ENCODE data around the gene OPTC. TPM values are rescaled to one million over a fixed set of nuclear protein-coding genes. Genes with fewer than 3 reads are reported as not detected.

OPTC gene
- polyA plus RNA-seq, 1 donor from 2014 or later, result not detected

GRCh38 chr1:203511930-203512329 lies 18.0 kb downstream of the OPTC start:
- Histone ChIP-seq H3K79me2 (replicated peaks; ENCODE audit: insufficient read depth, low read length) (no peaks in the 10 kb centered on the region), H3K4me3 (ENCODE audit: low read length) (no peak overlapping the region), H3K9ac (ENCODE audit: low read length) (no peak overlapping the region), H3K27ac (ENCODE audit: low read length) (no peak overlapping the region), H4K20me1 (ENCODE audit: insufficient read depth) (no peaks in the 10 kb centered on the region), H3K9me3 (ENCODE audit: low read length) (no peaks in the 10 kb centered on the region), H3K36me3 (ENCODE audit: insufficient read depth, low read length) (no peaks in the 10 kb centered on the region), H3K9me2 (ENCODE audit: insufficient read depth, low read length) (no peaks in the 10 kb centered on the region), H3F3A (ENCODE audit: insufficient read depth, low read length, poor library complexity, severe bottlenecking) (peaks cover 5% of the 10 kb centered on the region), H3K4me2 (ENCODE audit: low read length) (no peak overlapping the region), H3K27me3 (ENCODE audit: insufficient read depth, low read depth, low read length) (no peaks in the 10 kb centered on the region), H2AFZ (ENCODE audit: low read depth, low read length) (no peak overlapping the region)
- TF ChIP-seq EP300 (conservative IDR thresholded peaks at IDR 0.05; ENCODE audit: poor library complexity, severe bottlenecking), result no peak
- TF ChIP-seq MXI1 (conservative IDR thresholded peaks at IDR 0.05; ENCODE audit: poor library complexity, severe bottlenecking), result no peak
- TF ChIP-seq REST (IDR thresholded peaks at IDR 0.05; ENCODE audit: borderline replicate concordance), result no peak
- TF ChIP-seq SMC3 (conservative IDR thresholded peaks at IDR 0.05; ENCODE audit: poor library complexity), result no peak

- no peak overlapping the region for H3K9ac ChIP-seq (ENCODE audit: low read length)
- TF ChIP-seq RAD21 (conservative IDR thresholded peaks at IDR 0.05), result no peak
- no peak for TF ChIP-seq TAF1 (IDR thresholded peaks at IDR 0.05; ENCODE audit: low read depth)
- no peak for TF ChIP-seq EZH2 (IDR thresholded peaks at IDR 0.05; ENCODE audit: borderline replicate concordance, insufficient read depth, low read length, poor library complexity, severe bottlenecking)
- no peak for TF ChIP-seq REST (IDR thresholded peaks at IDR 0.05; ENCODE audit: borderline replicate concordance)
- no peak for TF ChIP-seq POLR2AphosphoS5 (IDR thresholded peaks at IDR 0.05)
- no peak for TF ChIP-seq SMC3 (conservative IDR thresholded peaks at IDR 0.05; ENCODE audit: poor library complexity)
- TF ChIP-seq CTCF (IDR thresholded peaks at IDR 0.05; ENCODE audit: poor library complexity, severe bottlenecking), result no peak
- no peak for TF ChIP-seq EP300 (conservative IDR thresholded peaks at IDR 0.05; ENCODE audit: poor library complexity, severe bottlenecking)
- TF ChIP-seq MXI1 (conservative IDR thresholded peaks at IDR 0.05; ENCODE audit: poor library complexity, severe bottlenecking), result no peak
- no peaks in the 10 kb centered on the region for H3K9me2 ChIP-seq (ENCODE audit: insufficient read depth, low read length)
- no peaks in the 10 kb centered on the region for H3K36me3 ChIP-seq (ENCODE audit: insufficient read depth, low read length)
- no peak overlapping the region for H3K4me2 ChIP-seq (ENCODE audit: low read length)
- H3K27me3 ChIP-seq (ENCODE audit: insufficient read depth, low read depth, low read length), result no peaks in the 10 kb centered on the region
- H3K79me2 ChIP-seq (replicated peaks; ENCODE audit: insufficient read depth, low read length), result no peaks in the 10 kb centered on the region
- peaks cover 5% of the 10 kb centered on the region for H3F3A ChIP-seq (ENCODE audit: insufficient read depth, low read length, poor library complexity, severe bottlenecking)
- H3K4me3 ChIP-seq (ENCODE audit: low read length), result no peak overlapping the region
- H3K9me3 ChIP-seq (ENCODE audit: low read length), result no peaks in the 10 kb centered on the region
- H3K27ac ChIP-seq (ENCODE audit: low read length), result no peak overlapping the region
- H2AFZ ChIP-seq (ENCODE audit: low read depth, low read length), result no peak overlapping the region
- no peaks in the 10 kb centered on the region for H4K20me1 ChIP-seq (ENCODE audit: insufficient read depth)
These were observed 18.5 kb downstream of the OPTC start for GRCh38 chr1:203512517-203512847.
